CD4-positive, alpha-beta T cell (primary cell): Measurements from ENCODE around the gene SSTR5. TPM values are rescaled to one million over a fixed set of nuclear protein-coding genes. Genes with fewer than 3 reads are reported as not detected.
A peak's percentile ranks its signal among the peaks of the same experiment; 100 is the strongest.

Experiments used
- ATAC-seq: fragments of 200-7000 bp; cut with Tn5 transposase; one replicate; pipeline ENCODE4 v1.10.0; 2022; ENCODE audit warnings: mild to moderate bottlenecking; ENCODE audit not compliant: poor library complexity
- CTCF ChIA-PET: fragments of 350-600 bp; sonication (Branson Sonifier 250); formaldehyde crosslinking; loops from one replicate; lab custom pipeline; 2021; ENCODE audit warnings: antibody characterized with exemption, inconsistent platforms; lab: Charles Lee
- POLR2A ChIA-PET: fragments of 350-600 bp; sonication (Branson Sonifier 250); formaldehyde crosslinking; loops from one replicate; lab custom pipeline; 2021; ENCODE audit warnings: antibody characterized with exemption, inconsistent platforms; lab: Charles Lee
- DNase-seq, 14 experiments: peaks; one replicate each; pipeline ENCODE4 v3.0.0-alpha.2; 2013 to 2020; ENCODE audit warnings: mixed read lengths in 2 of 14
- H3K27ac ChIP-seq, 2 donors: one replicate each; pipeline versions ENCODE4 v1.5.1 to v1.7.0; 2013; ENCODE audit warnings: low read length in 2 of 2, low read depth in 1 of 2, mild to moderate bottlenecking in 1 of 2
- H3K27me3 ChIP-seq, 2 experiments: 1 replicate in 1 of 2; 2 replicates in 1 of 2; pipeline versions ENCODE4 v1.6.1 to v1.7.0; 2013; ENCODE audit warnings: low read length in 2 of 2, control low read depth in 1 of 2, mild to moderate bottlenecking in 1 of 2, moderate library complexity in 1 of 2; ENCODE audit not compliant: insufficient read depth in 2 of 2, control insufficient read depth in 1 of 2
- H3K36me3 ChIP-seq: one replicate; pipeline ENCODE4 v1.6.1; 2013; ENCODE audit warnings: low read length, control low read depth; ENCODE audit not compliant: insufficient read depth
- H3K4me1 ChIP-seq: one replicate; pipeline ENCODE4 v1.6.1; 2013; ENCODE audit warnings: low read length, control low read depth; ENCODE audit not compliant: insufficient read depth
- H3K4me3 ChIP-seq: one replicate; pipeline ENCODE4 v1.5.1; 2013; ENCODE audit warnings: mild to moderate bottlenecking, low read length, moderate library complexity
- H3K9me3 ChIP-seq, 2 experiments: 1 replicate in 1 of 2; 2 replicates in 1 of 2; pipeline versions ENCODE4 v1.6.1 to v1.7.0; 2013; ENCODE audit warnings: low read length in 2 of 2, mild to moderate bottlenecking in 2 of 2, control low read depth in 1 of 2, moderate library complexity in 1 of 2; ENCODE audit not compliant: control insufficient read depth in 1 of 2, insufficient read depth in 1 of 2
- H3K27ac Mint-ChIP-seq: one replicate; pipeline ENCODE4 v1.8.0; 2020; ENCODE audit warnings: mixed read lengths
- H3K27me3 Mint-ChIP-seq: one replicate; pipeline ENCODE4 v1.8.0; 2021; ENCODE audit warnings: mixed read lengths
- H3K36me3 Mint-ChIP-seq: one replicate; pipeline ENCODE4 v1.8.0; 2021; ENCODE audit warnings: low read depth, mixed read lengths
- H3K4me1 Mint-ChIP-seq: one replicate; pipeline ENCODE4 v1.8.0; 2021; ENCODE audit warnings: low read depth, mixed read lengths
- H3K4me3 Mint-ChIP-seq: one replicate; pipeline ENCODE4 v1.8.0; 2020; ENCODE audit warnings: mild to moderate bottlenecking, mixed read lengths
- H3K9me3 Mint-ChIP-seq: one replicate; pipeline ENCODE4 v1.8.0; 2020; ENCODE audit warnings: mixed read lengths
- CTCF ChIP-seq: fragments of 200-600 bp; IDR thresholded peaks from one replicate; pipeline ENCODE4 v1.8.0; 2022; ENCODE audit warnings: antibody characterized with exemption, mild to moderate bottlenecking
- intact Hi-C, 2 experiments: fragments of 100-400 bp; cut with DNase I in 1 of 2; cut with micrococcal nuclease in 1 of 2; formaldehyde crosslinking; loops; one replicate each; pipeline versions ENCODE4 v1.15.1 to v1.9.0; 2023 to 2025; cut with DNase I, micrococcal nuclease
- total RNA-seq, 174 experiments: library from RNA in 2 of 174; stranded (reverse) in 2 of 174; gene quantifications; one replicate each; pipeline ENCODE4 v1.2.3 and lab custom pipeline; 2021 to 2026

Gene SSTR5
- total RNA-seq, 2 experiments from 2014 or later = not detected

- CTCF ChIA-PET = interaction anchor here (0.6 kb wide), 1 partner anchor 389 kb away, joined by 3 read pairs; no protein-coding TSS in a partner anchor
- H3K27me3 Mint-ChIP-seq = peaks cover 9% of the 10 kb centered on the region
- H3K36me3 Mint-ChIP-seq = no peaks in the 10 kb centered on the region
- no peak overlapping the region for H3K4me3 Mint-ChIP-seq
- no peaks in the 10 kb centered on the region for H3K9me3 Mint-ChIP-seq
- H3K4me1 Mint-ChIP-seq = no peaks in the 10 kb centered on the region
- TF ChIP-seq CTCF = peak; percentile 50
- H3K27ac Mint-ChIP-seq = no peak overlapping the region
- Histone ChIP-seq H3K9me3 (peaks cover 0 to 27% of the 10 kb centered on the region in 2 experiments), H3K4me1 (peaks cover 9% of the 10 kb centered on the region), H3K27ac (no peak overlapping the region), H3K27me3 (peaks cover 23 to 35% of the 10 kb centered on the region in 2 experiments), H3K4me3 (no peak overlapping the region), H3K36me3 (no peaks in the 10 kb centered on the region)
- DNase-seq = peak; percentile 44 to 85 (median 67)
- POLR2A ChIA-PET = no interaction called here
- peak; percentile 83 for ATAC-seq
- intact Hi-C loops = loop anchor here in 1 of 2 experiments (2.0 kb wide), 2 partner anchors 290 to 392 kb away; no protein-coding TSS in a partner anchor
Observed at GRCh38 chr16:1102921-1103635, 30.5 kb downstream of the SSTR5 start.

- H3K27me3 Mint-ChIP-seq = peaks cover 9% of the 10 kb centered on the region
- DNase-seq (no peak), ATAC-seq (no peak)
- H3K4me3 Mint-ChIP-seq = no peak overlapping the region
- H3K4me1 ChIP-seq = peaks cover 9% of the 10 kb centered on the region
- H3K27ac Mint-ChIP-seq = no peak overlapping the region
- no peaks in the 10 kb centered on the region for H3K9me3 Mint-ChIP-seq
- ChIA-PET POLR2A (no interaction called here), CTCF (no interaction called here)
- H3K4me3 ChIP-seq = no peak overlapping the region
- H3K9me3 ChIP-seq = peaks cover 0 to 27% of the 10 kb centered on the region in 2 experiments
- intact Hi-C loops = loop anchor here in 1 of 2 experiments (2.0 kb wide), 2 partner anchors 291 to 393 kb away; no protein-coding TSS in a partner anchor
- no peaks in the 10 kb centered on the region for H3K36me3 ChIP-seq
- peaks cover 23 to 36% of the 10 kb centered on the region in 2 experiments for H3K27me3 ChIP-seq
- H3K4me1 Mint-ChIP-seq = no peaks in the 10 kb centered on the region
- no peak overlapping the region for H3K27ac ChIP-seq
- TF ChIP-seq CTCF = no peak
- no peaks in the 10 kb centered on the region for H3K36me3 Mint-ChIP-seq
Observed at GRCh38 chr16:1103636-1103980, 31.1 kb downstream of the SSTR5 start.

- Histone ChIP-seq H3K9me3 (peaks cover 0 to 31% of the 10 kb centered on the region in 2 experiments), H3K36me3 (no peaks in the 10 kb centered on the region), H3K27ac (no peak overlapping the region), H3K27me3 (peaks cover 23 to 36% of the 10 kb centered on the region in 2 experiments), H3K4me3 (no peak overlapping the region), H3K4me1 (peaks cover 9% of the 10 kb centered on the region)
- Mint-ChIP-seq H3K27ac (no peak overlapping the region), H3K36me3 (no peaks in the 10 kb centered on the region), H3K9me3 (no peaks in the 10 kb centered on the region), H3K27me3 (peaks cover 14% of the 10 kb centered on the region), H3K4me1 (no peaks in the 10 kb centered on the region), H3K4me3 (no peak overlapping the region)
- peak; percentile 39 for TF ChIP-seq CTCF
- POLR2A ChIA-PET = no interaction called here
- ATAC-seq = peak; percentile 67
- CTCF ChIA-PET = no interaction called here
- DNase-seq = peak in 13 of 14 experiments; percentile 11 to 69 (median 33)
- intact Hi-C loops = loop anchor here in 1 of 2 experiments (1.0 kb wide), 1 partner anchor 88 kb away; no protein-coding TSS in a partner anchor
Observed at GRCh38 chr16:1105888-1106620, 33.5 kb downstream of the SSTR5 start.
